ENCODE measurements around the gene PRR13.

PRR13 gene

GRCh38 chr12:53472056-53472582, 30.6 kb downstream of the PRR13 start:
- Histone ChIP-seq H3K9ac (ENCODE audit: low read length) (no peak overlapping the region), H4K20me1 (ENCODE audit: low read depth, low read length) (peaks cover 12% of the 10 kb centered on the region; the same call in 1 of the 2 replicates), H3K4me2 (ENCODE audit: low read depth, low read length, poor library complexity, severe bottlenecking) (no peak overlapping the region), H2AFZ (ENCODE audit: low read depth, low read length, severe bottlenecking) (no peak overlapping the region), H3K9me3 (ENCODE audit: insufficient read depth, low read length) (no peaks in the 10 kb centered on the region), H3K36me3 (ENCODE audit: low read length) (peaks cover 70% of the 10 kb centered on the region), H3K27me3 (ENCODE audit: low read length) (no peaks in the 10 kb centered on the region), H3F3A (ENCODE audit: insufficient read depth) (peaks cover 50% of the 10 kb centered on the region), H3K4me3 (ENCODE audit: insufficient read depth, low read length, poor library complexity, severe bottlenecking) (no peak overlapping the region), H3K9me2 (replicated peaks; ENCODE audit: insufficient read depth, low read length) (no peaks in the 10 kb centered on the region), H3K27ac (ENCODE audit: low read depth, low read length) (no peak overlapping the region), H3K79me2 (ENCODE audit: insufficient read depth, low read length) (peaks cover 29% of the 10 kb centered on the region)
- TF ChIP-seq CTCF (IDR thresholded peaks at IDR 0.05; ENCODE audit: insufficient read depth, low read length, poor library complexity, severe bottlenecking): no peak
- no peak for TF ChIP-seq EZH2phosphoT487 (conservative IDR thresholded peaks at IDR 0.05; ENCODE audit: low read length)

- no peaks in the 10 kb centered on the region for H3K27me3 ChIP-seq (ENCODE audit: low read length)
- H4K20me1 ChIP-seq (ENCODE audit: low read depth, low read length): peaks cover 22% of the 10 kb centered on the region; the same call in 1 of the 2 replicates
- H3K9me2 ChIP-seq (replicated peaks; ENCODE audit: insufficient read depth, low read length): no peaks in the 10 kb centered on the region
- no peak overlapping the region for H3K4me3 ChIP-seq (ENCODE audit: insufficient read depth, low read length, poor library complexity, severe bottlenecking)
- no peak overlapping the region for H3K9ac ChIP-seq (ENCODE audit: low read length)
- H2AFZ ChIP-seq (ENCODE audit: low read depth, low read length, severe bottlenecking): no peak overlapping the region
- no peak overlapping the region for H3K4me2 ChIP-seq (ENCODE audit: low read depth, low read length, poor library complexity, severe bottlenecking)
- H3K36me3 ChIP-seq (ENCODE audit: low read length): peaks cover 68% of the 10 kb centered on the region
- peaks cover 65% of the 10 kb centered on the region for H3F3A ChIP-seq (ENCODE audit: insufficient read depth)
- no peak for TF ChIP-seq CTCF (IDR thresholded peaks at IDR 0.05; ENCODE audit: insufficient read depth, low read length, poor library complexity, severe bottlenecking)
- TF ChIP-seq EZH2phosphoT487 (conservative IDR thresholded peaks at IDR 0.05; ENCODE audit: low read length): no peak
- H3K27ac ChIP-seq (ENCODE audit: low read depth, low read length): no peak overlapping the region
- H3K9me3 ChIP-seq (ENCODE audit: insufficient read depth, low read length): no peaks in the 10 kb centered on the region
- peaks cover 31% of the 10 kb centered on the region for H3K79me2 ChIP-seq (ENCODE audit: insufficient read depth, low read length)
These were observed 32.5 kb downstream of the PRR13 start for GRCh38 chr12:53474077-53474476.

- Histone ChIP-seq H3K4me3 (ENCODE audit: insufficient read depth, low read length, poor library complexity, severe bottlenecking) (no peak overlapping the region), H3K9me2 (replicated peaks; ENCODE audit: insufficient read depth, low read length) (no peaks in the 10 kb centered on the region), H3K9ac (ENCODE audit: low read length) (no peak overlapping the region), H3F3A (ENCODE audit: insufficient read depth) (peaks cover 72% of the 10 kb centered on the region), H3K4me2 (ENCODE audit: low read depth, low read length, poor library complexity, severe bottlenecking) (no peak overlapping the region), H3K27ac (ENCODE audit: low read depth, low read length) (no peak overlapping the region), H2AFZ (ENCODE audit: low read depth, low read length, severe bottlenecking) (no peak overlapping the region), H3K27me3 (ENCODE audit: low read length) (no peaks in the 10 kb centered on the region), H3K9me3 (ENCODE audit: insufficient read depth, low read length) (no peaks in the 10 kb centered on the region), H3K79me2 (ENCODE audit: insufficient read depth, low read length) (peaks cover 31% of the 10 kb centered on the region), H4K20me1 (ENCODE audit: low read depth, low read length) (peaks cover 24% of the 10 kb centered on the region; the same call in 1 of the 2 replicates), H3K36me3 (ENCODE audit: low read length) (peaks cover 69% of the 10 kb centered on the region)
- TF ChIP-seq CTCF (IDR thresholded peaks at IDR 0.05; ENCODE audit: insufficient read depth, low read length, poor library complexity, severe bottlenecking): no peak
- no peak for TF ChIP-seq EZH2phosphoT487 (conservative IDR thresholded peaks at IDR 0.05; ENCODE audit: low read length)
These were observed 33.3 kb downstream of the PRR13 start for GRCh38 chr12:53474819-53475218.
